ENCODE data around the gene NQO1.

NQO1 gene

DNA sequence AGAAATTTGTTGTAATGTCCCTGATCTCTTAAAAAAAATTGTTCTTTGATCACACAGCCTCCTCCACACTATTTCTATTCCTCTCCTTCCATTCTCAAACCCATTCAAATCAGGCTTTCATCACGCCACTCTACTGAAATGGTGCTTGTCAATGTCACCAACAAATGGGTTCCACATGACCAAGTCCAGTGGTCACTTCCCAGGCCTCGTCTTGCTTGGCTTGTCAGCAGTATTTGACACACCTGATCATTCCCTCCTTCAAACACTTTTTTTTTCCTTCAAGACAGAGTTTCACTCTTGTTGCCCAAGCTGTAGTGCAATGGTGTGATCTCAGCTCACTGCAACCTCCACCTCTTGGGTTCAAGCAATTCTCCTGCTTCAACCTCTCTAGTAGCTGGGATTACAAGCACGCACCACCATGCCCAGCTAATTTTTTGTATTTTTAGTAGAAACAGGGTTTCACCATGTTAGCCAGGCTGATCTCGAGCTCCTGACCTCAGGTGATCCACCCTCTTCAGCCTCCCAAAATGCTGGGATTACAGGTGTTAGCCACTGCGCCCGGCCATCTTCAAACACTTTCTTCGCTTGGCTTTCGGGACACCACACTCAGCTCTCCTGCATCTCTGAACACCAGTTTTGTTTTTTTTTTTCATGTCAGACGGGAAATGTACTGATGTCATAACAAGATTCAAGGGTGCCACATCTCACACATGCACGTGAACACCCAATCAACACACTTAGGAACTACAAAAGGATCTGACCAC lies 18.3 kb downstream of the NQO1 start:
- DNase-seq (ENCODE audit: low spot score) (no peak), FAIRE-seq (no peak)

DNA sequence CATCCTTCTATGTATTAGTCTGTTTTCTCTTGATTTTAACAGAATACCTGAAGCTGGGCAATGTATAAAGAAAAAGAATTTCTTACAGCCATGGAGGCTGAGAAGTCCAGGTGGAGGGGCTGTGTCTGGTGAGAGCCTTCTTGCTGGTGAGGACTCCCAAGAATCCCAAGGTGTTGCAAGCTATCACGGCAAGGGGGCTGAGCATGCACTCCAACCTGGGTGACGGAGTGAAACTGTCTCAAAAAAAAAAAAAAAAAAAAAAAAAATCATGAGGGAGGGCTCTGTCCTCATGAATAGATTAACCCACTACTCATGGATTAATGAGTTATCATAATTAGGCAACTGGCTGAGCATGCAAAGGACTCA lies 19.4 kb downstream of the NQO1 start:
- FAIRE-seq (no peak), DNase-seq (ENCODE audit: low spot score) (no peak)

DNA sequence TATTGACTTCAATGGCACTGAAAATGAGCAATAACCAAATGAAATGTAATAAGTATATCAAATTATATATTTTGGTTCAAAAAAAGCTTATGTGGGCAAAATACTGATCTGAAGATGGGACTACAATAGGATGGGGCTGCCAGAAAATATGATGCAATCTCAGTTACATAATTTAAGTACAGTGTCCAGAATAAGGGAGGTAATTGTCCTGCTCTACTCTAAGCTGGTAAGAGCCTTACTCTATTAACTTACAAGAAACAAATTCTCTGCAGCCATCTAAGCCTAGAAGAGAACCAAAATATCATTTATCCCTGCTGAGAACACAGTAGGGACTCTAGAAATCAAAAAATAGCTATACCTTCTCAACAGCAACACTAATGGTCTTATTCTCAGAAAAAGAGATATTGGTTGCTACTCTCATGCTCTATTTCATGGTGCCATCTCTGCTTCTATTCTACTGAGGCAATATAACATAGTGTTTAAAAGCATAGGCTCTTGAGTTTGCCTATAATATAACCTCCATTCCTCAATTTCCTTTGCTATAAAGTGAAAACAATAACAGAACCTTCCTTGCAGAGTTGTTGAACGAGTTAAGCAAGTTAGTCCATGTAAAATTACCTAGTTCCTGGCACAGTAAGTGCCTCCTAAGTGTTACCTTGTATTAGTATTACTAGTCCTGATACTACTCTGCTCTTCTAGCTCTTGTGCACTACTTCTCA lies 19.9 kb downstream of the NQO1 start:
- no peak for DNase-seq (ENCODE audit: low spot score)

DNA sequence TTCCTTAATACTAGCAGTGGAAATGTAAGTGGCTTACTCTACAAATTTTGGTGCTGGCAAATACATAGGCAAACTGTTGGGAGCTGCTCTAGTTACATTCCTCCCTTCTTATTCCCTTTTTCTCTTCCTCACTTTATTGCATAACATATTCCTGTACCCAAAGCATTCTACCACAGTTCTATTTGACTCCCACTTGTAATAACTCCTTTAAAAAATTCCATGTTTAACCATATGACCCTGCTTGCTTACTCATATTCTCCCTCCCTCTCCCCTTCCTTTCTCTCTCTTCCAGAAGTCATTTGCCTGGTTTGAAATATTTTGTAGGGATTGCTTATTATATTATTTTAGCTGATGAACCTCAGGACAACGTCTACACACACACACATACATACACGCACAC lies 22.7 kb downstream of the NQO1 start:
- DNase-seq (ENCODE audit: low spot score) (no peak), FAIRE-seq (no peak)

More for the DNA sequence above, 19.9 kb downstream of the NQO1 start:
- no peak for FAIRE-seq

DNA sequence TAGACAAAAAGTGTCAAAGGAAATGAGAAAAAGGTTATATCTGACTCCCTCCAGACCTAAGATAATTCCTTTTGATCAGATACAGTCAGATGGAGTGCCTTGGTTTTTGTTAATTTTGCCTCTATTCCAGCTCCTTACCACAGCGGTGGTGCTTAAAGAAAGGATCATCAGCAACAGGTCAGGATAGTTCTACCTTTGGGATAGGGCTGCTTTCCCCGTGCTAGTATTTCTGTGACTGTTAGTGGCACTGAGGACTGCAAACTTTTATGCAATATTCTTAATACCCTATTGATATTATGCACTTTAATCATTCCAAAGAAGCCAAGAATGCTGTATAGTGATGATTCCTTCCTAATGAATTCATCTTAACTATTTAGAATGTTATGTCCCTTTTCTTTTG lies 24.5 kb downstream of the NQO1 start:
- DNase-seq (ENCODE audit: low spot score) (no peak), FAIRE-seq (no peak)

DNA sequence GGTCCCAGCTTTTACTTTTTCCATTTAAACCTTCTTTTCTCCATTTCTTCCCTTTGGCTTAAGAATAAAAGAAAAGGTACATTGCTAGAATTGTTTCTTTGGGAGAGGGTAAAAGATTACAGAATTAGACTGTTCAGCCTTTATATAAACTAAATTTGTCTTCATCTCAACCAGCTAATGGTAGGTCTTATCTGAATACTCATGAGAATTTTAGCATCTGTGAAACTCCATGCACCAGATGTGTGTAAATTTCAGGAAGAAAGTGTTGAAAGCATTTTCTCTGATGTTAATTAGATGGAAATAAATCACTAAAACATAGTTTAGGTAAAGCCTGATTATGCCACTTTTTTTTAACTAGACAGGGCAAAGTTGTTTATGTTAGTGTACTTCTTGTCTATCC lies 24.9 kb downstream of the NQO1 start:
- FAIRE-seq (no peak), DNase-seq (ENCODE audit: low spot score) (no peak)

DNA sequence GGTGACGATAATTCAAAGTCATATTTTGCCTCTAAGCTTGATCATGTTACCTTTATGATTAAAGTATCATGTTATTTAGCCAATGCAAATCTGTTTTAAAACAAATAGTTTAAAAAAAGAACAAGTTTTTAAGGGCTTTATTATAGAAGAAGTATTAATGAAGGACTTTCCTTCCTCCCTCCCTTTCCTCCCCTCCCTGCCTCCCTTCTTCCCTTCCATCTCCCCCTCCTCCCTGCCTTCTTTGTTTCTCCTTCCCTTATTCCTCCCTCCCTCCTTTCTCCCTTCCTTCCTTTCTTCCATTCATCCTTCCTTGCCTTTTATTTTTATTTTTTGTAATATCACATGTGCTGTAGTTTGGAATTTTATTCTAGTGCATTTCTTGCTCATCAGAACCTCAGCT lies 26.4 kb downstream of the NQO1 start:
- no peak for DNase-seq (ENCODE audit: low spot score)
- FAIRE-seq: no peak

DNA sequence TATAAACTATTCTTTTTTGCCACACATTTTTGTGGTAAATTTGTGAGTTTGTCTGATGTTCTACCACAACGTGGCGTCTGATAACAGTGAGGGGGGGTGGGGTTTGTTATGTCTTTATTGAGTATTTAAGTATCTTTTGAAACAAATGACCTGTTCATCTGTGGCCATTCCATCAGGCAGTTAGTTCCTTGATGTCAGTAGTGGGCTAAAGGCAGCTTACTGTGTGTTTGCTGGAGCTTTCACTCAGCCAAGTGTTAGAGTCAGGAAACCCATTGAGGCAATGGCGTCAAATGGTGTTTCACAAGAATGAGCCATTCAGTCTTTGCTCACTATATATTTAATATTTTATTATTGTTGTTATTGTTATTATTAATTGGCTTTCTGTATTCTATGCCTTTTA lies 28.0 kb downstream of the NQO1 start:
- FAIRE-seq: no peak
- DNase-seq (ENCODE audit: low spot score): no peak

DNA sequence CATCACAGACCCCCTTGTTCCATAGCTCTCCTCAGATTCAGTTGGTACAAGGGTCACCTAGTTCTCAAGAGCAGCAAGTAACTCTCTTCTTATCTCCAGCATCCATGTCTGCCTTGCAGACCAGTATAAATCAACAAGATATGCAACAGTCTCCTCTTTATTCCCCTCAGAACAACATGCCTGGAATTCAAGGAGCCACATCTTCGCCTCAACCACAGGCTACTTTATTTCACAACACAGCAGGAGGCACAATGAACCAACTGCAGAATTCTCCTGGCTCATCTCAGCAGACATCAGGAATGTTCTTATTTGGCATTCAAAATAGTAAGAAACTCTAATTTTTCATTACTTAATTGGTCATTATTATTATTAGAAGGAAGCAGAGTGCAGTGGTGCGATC lies 32.4 kb downstream of the NQO1 start:
- no peak for DNase-seq (ENCODE audit: low spot score)
- FAIRE-seq: no peak

DNA sequence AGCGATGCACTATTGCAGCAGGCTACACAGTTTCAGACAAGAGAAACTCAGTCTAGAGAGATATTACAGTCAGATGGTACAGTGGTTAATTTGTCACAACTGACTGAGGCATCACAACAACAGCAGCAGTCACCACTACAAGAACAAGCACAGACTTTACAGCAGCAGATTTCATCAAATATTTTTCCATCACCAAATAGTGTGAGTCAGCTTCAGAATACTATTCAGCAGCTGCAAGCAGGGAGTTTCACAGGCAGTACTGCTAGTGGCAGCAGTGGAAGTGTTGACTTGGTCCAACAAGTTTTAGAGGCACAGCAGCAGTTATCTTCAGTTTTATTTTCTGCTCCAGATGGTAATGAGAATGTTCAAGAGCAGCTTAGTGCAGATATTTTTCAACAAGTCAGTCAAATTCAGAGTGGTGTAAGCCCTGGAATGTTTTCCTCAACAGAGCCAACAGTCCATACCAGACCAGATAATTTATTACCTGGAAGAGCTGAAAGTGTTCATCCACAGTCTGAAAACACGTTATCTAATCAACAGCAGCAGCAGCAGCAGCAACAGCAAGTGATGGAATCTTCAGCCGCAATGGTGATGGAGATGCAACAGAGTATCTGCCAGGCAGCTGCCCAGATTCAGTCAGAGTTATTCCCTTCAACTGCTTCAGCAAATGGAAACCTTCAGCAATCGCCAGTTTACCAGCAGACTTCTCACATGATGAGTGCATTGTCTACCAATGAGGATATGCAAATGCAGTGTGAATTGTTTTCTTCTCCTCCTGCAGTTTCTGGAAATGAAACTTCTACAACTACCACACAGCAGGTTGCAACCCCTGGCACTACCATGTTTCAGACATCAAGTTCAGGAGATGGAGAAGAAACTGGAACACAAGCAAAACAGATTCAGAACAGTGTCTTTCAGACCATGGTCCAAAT lies 34.1 kb downstream of the NQO1 start:
- no peak for DNase-seq (ENCODE audit: low spot score)
- no peak for FAIRE-seq

DNA sequence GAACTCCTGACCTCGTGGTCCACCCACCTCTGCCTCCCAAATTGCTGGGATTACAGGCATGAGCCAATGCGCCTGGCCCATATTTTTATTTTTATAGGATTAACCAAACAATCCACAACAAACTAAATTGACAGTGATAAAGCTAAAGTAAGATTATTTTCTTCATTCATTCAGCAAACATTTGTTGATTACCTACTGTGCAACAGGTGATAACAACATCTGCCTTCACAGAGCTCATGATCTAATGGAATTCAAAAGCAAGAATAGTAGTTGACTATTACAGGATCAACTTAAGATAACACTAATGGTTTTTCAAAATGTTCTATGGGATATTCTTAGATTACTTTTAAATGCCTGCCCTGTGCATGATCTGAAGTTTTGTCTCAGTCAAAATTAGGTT lies 37.8 kb downstream of the NQO1 start:
- FAIRE-seq (no peak), DNase-seq (ENCODE audit: low spot score) (no peak)

DNA sequence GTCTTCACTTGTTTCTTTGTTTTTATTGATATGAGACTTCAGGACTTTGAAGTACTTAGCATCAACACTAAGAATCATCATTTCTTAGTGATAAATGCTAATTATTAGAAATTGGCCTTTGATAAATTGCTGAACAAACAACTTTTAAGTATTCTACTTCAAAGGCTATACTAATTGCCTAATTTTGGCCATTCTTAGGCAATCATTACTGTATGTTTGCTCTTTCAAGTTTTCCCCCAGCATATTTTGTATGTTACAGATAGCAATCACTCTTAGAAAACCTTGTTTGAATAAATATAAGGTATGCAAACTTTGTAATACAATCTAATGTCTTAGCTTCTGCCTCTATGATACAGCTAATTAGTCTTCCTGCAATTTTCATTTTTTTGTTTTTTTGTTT lies 46.0 kb downstream of the NQO1 start:
- FAIRE-seq: no peak

DNA sequence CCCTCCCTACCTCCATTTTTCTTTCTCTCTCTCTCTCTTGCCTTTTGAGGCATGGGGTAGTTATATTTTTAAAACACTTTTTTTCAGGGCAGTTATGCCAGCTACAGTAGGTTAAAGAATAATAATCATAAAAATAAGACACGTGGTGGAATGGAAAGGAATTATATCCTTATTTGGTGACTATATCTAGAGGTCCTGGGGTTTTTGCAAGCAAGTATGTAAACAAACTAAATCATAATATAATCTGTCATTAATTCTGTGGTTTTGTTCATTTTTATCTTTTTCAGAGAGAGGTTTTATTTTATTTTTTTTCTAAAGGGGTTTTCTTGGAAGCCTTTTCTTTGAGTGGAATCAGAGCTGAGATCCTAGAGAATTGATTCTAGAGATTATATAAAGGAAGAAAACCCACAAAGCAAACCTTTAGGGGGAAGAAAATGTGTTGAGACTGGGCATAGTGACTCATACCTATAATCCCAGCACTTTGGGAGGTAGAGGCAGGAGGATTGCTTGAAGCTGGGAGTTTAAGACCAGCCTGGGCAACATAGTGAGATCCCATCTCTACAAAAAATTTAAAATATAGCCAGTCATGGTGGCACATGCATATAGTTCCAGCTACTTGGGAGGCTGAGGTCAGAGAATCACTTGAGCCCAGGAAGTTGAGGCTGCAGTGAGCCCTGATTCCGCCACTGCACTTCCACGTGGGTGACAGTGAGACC lies 53.2 kb downstream of the NQO1 start:
- FAIRE-seq: no peak

More for the DNA sequence above, 46.0 kb downstream of the NQO1 start:
- DNase-seq (ENCODE audit: low spot score): no peak

DNA sequence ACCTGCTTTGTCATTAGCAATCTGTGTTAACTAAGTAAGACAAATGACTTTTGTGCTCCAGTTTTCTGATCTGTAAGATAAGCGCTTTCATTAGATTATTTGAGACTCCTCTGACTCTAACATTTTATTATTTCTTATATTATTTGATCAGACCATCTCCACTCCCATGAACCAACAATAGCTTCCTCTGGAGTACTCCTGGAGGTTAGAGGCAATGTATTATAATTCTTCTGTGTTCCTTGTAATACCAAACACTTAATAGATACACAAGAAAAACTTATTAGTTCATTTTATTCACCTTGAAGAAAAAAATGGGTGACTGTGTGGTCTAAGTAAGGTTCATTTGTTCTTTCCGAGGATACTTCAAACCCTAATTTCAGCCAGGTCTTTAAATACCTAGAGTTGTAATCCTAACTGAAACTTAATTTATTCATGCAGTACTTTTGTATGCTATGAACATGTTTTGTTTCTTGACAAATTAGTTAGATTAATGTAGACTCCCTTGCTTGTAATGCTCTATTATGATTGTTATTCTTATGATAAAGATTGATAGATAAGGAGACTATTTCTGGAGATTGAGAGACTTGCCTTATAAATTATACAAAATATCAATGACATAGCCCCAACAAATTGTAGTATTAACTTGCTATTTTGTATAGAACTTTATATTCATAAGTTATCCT lies 53.9 kb downstream of the NQO1 start:
- DNase-seq (ENCODE audit: low spot score): no peak
- no peak for FAIRE-seq

More for the DNA sequence above, 53.2 kb downstream of the NQO1 start:
- DNase-seq (ENCODE audit: low spot score): no peak

DNA sequence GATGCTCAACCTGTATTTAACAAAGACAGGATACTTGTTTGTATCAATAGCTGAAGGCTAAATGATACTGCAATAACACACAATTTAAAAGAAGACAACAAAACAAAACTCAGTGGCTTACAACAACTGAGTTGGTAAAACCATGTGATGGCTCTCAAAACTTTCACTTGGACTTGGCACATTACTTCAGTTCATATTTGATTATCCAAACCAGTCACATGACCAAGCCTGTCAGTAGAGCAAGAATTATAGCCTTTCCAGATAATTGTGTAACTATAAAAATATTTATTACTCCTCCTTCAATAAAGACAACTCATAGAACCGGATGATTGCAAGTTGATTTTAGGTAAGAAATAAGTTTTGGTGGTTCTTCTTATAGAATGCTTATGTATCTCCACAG lies 56.8 kb downstream of the NQO1 start:
- no peak for FAIRE-seq

DNA sequence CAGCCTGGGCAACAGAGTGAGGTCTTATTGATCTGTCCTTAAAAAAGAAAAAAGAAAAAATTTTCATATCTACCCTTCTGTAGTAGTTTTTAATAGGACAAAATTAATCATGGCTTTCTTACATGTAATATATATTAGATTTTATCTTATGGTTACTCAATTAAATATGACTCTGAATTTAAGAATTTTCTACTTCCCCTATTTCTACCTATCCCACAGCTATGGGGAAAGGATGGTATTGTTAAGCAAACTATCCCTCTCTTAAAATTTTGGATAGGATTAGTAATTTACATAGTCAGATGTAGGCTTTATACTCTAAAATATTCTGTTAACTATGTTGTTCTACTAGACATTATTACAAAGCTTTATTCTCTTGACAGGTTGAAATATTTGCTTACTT lies 62.5 kb downstream of the NQO1 start:
- FAIRE-seq (no peak), DNase-seq (ENCODE audit: low spot score) (no peak)

More for the DNA sequence above, 56.8 kb downstream of the NQO1 start:
- DNase-seq (ENCODE audit: low spot score): no peak

DNA sequence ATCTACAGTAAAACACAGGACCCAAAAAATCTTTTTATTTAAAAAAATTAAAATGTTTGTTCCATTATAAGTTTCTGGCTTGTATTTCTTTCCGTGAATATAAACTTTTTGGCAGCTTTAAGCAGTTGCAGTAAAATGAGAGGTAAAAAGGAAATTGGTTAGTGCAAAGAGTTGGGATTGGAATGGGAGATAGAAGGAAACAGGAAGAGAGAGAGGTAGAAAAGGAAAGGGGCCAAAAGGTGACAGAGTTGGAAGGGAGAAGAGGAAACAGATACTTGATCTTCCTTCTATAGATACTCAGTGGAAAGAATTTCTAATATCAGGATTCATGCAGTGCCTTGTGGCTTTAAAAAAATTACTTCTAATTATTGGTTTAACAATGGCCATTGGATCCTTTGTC lies 63.5 kb downstream of the NQO1 start:
- no peak for FAIRE-seq
- DNase-seq (ENCODE audit: low spot score): no peak

DNA sequence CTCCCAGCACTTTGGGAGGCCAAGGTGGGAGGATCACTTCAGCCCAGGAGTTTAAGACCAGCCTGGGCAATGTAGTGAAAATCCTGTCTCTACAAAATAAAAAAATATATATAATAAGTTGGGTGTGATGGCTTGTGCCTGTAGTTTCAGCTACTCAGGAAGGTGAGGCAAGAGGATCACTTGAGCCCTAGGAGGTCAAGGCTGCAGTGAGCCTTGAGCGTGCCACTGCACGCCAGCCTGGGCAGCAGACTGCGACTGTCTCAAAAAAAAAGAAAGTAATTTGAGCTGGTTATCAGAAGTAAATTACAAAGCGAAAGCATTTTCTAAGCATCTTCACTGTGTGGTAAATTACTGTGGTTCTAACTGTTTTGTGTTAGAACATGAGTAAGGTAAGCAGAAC lies 66.2 kb downstream of the NQO1 start:
- DNase-seq (ENCODE audit: low spot score) (no peak), FAIRE-seq (no peak)
